SKM-1 treated with dmso at 0.1 percent for 144 hours (cell line): ENCODE results near the gene TKFC.
"Not testable (repeated sequence)": the region's sequence is repeated elsewhere in the genome, so short reads cannot be mapped to it uniquely, and the experiment has no call there.

ENCODE experiments used
- DNase-seq: peaks from one replicate; lab custom pipeline; 2025; ENCODE audit not compliant: unreplicated experiment; lab: John Stamatoyannopoulos, UW

Gene TKFC

GRCh38 chr11:61362542-61362875 is 29.5 kb downstream of the TKFC start:
- DNase-seq = no peak

DNA sequence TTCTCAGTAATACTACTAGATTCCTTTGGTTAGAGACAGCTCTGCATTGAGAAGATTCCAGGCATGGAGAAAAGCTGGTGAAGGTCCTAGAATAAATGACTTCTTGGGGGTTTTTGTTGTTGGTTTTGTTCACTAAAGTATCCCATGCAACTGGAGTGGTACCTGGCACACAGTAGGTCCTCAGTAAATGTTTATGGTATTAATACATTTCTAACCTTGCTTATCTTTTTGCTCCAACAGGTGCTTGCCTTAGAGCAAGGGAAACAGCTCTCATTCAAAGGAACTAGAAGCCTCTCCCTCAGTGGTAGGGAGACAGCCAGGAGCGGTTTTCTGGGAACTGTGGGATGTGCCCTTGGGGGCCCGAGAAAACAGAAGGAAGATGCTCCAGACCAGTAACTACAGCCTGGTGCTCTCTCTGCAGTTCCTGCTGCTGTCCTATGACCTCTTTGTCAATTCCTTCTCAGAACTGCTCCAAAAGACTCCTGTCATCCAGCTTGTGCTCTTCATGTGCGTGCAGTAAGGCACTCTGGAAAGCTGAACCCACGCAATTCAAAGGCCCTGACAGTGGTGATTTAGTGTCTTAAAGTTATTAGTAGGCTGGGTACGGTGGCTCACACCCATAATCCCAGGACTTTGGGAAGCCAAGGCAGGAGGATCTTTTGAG is 31.1 kb downstream of the TKFC start:
- DNase-seq = no peak

GRCh38 chr11:61367406-61367805 is 34.4 kb downstream of the TKFC start:
- no peak for DNase-seq

GRCh38 chr11:61368646-61369045 is 35.6 kb downstream of the TKFC start:
- DNase-seq = no peak

DNA sequence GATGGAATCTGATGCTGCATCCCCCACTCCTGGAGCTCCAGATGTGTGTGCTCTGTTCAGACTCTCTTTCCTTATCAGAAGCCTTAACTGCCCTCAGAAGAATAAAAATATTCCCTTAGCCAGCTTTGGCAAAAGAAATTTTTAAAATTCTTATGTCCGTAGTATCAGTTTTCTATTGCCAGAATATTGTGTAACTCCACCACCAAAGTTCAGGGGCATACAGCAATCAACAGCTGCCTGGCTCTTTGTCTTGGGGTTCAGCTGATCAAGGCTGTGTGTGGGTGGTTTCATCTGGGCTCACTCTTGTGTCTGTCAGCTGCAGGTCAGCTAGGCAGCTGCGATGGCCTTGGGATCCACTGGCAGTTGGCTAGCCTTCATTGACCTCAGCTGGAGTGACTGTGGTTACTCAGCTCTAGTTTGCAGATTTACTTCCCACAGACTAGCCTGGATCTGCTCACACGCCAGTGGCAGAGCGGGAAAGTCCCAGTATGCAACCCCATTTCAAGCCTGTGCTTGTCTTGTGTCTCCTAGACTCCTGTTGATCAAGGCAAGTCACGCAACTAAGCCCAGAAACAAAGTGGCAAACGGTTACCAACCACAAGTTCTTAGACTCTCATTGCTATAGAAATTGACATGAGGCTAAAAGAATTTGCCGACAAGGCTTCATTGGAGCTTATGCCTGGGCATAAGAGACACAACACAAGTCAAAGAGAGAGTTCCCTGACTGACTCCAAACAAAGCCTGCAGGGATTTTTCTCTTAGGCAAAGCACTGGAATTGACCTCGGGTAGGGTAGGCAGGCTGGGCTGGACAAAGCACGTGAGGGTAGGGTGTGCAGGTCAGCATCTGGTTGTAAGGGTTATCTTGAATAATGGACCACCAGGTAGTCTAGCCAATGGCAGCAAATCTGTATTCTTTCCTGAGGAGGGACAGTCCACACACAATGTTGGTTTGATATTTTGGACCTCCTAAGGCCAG is 36.6 kb downstream of the TKFC start:
- DNase-seq = no peak

GRCh38 chr11:61370349-61371005 is 37.4 kb downstream of the TKFC start:
- no peak for DNase-seq

DNA sequence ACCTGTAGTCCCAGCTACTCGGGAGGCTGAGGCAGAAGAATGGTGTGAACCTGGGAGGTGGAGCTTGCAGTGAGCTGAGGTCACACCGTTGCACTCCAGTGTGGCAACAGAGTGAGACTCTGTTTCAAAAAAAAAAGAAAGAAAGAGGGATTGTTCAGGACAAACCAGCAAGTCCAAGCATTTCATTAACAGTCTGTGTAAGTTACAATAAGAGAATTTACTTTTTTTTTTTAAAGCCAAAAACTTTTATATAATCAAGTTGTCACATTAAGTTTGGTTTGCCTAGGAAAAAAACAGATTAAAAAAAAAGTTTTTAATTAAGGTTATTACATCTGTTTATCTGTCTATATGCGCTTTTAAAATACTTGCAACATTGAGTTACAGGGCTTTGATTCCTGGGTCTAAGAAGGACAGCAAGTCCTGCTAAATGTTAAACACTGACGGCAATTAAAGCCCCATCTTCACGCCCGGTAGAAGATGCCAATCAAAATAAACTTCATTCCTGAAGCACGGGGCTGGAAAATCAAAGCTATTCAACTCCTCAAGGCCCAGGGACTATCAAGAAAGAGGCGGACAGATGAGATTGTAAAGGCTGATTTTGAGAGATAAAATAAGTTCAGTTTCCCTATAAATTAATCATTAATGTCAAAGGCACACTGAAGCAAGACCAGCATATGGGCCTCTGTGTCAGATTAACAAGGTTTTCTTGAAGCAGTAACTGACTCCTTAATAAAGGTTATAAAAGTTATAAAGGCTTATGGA is 39.8 kb downstream of the TKFC start:
- DNase-seq = no peak

GRCh38 chr11:61375761-61376108 is 42.7 kb downstream of the TKFC start:
- no peak for DNase-seq

DNA sequence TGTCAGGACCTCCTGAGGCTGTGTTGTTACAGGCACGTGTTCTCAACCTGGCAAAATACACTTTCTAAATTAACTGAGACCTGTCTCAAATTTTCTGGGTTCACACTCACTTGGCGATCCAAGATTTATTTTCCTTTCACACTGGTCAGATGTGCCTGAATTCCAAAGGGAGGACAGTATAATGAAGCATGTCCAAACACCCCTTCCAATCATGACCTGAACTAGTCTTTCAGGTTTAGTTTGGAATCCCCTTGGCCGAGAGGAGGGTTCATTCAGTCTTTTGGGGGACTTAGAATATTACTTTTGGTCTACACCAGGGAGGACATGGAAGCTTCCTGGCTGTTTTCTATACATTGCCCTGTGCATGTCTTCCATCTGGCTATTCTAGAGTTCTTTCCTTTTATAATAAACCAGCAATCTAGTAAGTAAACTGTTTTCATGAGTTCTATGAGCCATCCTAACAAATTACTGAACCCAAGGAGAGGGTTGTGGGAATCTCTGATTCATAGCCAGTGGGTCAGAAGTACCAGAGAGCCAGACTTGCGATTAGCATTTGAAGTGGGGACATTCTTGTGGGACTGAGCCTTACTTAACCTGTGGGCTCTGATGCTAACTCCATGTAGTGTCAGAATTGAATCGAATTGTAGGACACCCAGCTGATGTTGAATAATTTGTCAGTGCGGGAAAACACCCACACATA is 44.6 kb downstream of the TKFC start:
- no peak for DNase-seq

DNA sequence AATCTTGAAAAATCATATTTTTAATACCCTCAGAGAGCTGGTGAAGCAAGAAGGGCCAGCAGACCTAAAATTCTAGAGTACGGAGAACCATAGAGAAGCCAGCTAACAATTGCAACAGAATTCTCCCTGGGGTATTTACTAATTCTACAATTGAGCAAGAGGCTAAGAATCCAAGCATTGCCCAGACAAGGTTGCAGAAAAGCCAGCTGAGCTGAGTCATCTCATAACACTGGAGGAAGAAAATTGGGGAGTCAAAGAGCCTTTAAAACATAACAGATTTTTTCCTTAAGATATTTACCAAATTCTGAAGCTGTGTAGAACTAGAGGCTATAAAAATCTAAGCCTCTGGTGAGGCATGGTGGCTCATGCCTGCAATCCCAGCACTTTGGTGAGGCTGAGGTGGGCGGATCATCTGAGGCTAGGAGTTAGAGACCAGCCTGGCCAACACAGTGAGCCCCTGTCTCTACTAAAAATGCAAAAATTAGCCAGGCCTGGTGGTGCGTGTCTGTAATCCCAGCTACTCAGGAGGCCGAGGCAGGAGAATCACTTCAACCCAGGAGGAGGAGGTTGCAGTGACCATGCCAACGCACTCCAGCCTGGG is 45.8 kb downstream of the TKFC start:
- peak; percentile 95 for DNase-seq

GRCh38 chr11:61380884-61381283 is 47.9 kb downstream of the TKFC start:
- DNase-seq = no peak

GRCh38 chr11:61383859-61384258 is 50.8 kb downstream of the TKFC start:
- DNase-seq = not testable (repeated sequence)

DNA sequence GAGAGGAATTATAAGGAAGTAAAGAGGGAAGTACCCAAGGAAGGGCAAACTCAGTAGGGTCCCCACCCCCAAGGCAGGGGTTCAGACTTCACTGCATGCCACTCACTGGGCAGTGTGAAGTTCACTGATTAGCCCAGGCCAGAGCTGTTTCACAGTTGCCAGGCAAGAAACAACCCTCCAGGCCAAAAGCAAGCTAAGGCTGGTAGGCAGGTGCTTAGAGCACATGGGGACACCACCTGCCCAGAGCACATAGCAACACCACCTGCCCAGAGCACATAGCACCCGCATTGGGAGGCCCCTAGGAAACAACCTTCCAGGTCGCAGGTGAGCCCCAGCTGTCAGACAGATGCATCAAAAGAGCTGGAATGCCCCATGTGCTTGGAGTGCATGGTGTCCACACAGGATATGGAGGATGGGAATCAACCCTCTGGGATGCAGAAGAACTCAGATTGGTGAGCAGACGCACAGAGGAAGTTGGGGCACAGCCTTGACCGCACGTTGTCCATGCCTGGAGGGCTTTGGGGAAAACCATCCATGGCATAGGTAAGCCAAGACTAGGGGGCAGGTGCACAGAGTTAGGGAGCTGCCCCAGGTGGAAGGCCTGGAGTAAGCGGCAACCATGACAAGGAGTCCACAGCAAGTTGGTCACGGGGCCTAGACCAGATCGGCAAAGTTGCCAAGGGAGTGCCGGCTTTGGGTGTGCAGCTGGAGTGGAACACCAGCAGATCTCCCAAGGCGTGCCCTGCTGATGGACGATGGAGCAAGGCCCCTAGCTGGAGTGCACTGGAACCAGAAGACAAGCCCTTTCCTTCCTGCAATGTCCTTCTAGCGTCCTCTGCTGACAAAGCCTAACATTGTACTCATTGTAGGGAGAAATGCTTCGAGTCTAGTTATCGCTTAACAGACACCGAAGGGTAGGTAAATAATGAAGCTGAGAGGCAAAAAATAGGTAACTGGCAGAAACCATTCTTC is 51.5 kb downstream of the TKFC start:
- no peak for DNase-seq

DNA sequence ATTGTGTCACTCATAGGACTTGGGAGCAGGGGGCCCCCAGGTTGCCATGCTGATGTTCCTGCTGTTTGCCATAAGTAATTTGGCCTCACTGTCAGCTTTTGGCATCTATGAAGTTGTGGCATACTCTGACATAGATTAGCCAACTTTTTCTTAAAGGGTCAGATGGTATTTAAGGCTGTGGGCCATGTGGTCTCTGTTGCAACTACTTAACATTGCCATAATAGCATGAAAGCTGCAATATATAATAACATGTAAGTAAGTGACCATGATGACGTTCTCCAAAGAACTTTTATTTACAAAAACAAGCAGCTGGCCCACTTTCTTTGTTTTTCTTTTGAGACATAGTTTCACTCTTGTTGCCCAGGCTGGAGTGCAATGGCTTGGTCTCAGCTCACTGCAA is 57.1 kb downstream of the TKFC start:
- DNase-seq = no peak

GRCh38 chr11:61392981-61393595 is 60.1 kb downstream of the TKFC start:
- no peak for DNase-seq
